ENCODE results near the gene CTNNA1. TPM values are rescaled to one million over a fixed set of nuclear protein-coding genes. Genes with fewer than 3 reads are reported as not detected.
"Not testable (repeated sequence)": the region's sequence is repeated elsewhere in the genome, so short reads cannot be mapped to it uniquely, and the experiment has no call there.

Gene CTNNA1
- polyA plus RNA-seq, 3 donors from 2014 or later = 9.8 to 15.3 (median 10.1) TPM

DNA sequence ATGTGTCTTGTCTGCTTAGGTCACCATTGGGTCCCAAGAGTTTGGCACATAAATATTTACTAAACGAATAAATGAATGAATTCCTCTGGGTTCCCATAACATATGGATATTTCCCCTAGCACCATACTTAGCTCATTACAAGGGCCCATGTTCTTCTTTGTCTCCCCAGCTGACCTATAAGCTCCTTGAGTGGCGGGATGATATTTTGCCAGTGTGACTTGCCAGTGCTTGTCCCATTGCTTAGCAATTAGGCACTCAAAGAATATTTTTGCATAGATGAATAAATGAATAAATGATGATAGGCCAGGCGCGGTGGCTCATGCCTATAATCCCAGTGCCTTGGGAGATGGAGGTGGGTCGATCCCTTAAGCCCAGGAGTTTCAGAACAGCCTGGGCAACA lies 16.9 kb upstream of the CTNNA1 start:
- no peak overlapping the region for H3K27ac Mint-ChIP-seq
- peaks cover 1 to 14% (median 2%) of the 10 kb centered on the region in 3 donors for H3K27me3 Mint-ChIP-seq (ENCODE audit: low read depth in 3 of 3)
- H3K9me3 Mint-ChIP-seq = no peaks in the 10 kb centered on the region
- no peak for DNase-seq
- H3K4me1 Mint-ChIP-seq = peaks cover 0 to under 1% of the 10 kb centered on the region in 2 donors
- no peaks in the 10 kb centered on the region for H3K36me3 Mint-ChIP-seq
- no peak overlapping the region for H3K4me3 Mint-ChIP-seq

DNA sequence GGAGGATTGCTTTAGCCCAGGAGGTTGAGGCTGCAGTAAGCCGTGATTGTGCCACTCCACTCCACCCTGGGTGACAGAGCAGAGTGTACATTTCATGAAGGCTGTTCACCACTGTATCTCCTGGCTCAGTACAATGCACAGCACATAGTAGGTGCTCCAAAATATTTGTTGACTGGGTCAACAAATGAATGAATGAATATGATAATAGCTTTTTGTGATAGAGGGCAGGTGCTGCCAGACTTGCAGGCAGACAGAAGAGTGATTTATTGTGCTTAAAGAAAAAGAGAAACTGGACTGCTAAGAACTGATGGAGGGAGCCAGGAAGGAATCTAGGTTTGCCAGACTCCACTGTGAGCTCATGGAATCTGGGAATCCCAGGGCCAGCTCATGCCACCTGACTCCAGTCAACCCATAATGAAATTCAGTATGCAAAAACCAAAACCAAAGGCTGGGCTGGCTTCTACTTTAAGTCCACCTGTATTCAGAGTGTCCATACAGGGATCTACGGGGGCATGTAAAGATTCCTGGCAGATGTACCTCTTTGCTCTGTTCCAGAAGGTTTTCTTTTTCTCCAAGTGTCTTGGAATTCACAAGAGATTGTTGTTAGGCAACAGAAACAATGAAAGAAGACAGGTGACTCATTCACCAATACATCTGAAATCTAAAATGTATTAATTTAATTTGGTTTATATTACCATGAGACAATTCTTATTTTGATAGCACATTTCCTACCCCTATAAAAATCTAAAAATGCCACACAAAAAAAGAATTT lies 15.5 kb upstream of the CTNNA1 start:
- no peak for DNase-seq
- H3K4me1 Mint-ChIP-seq = peaks cover 8 to 13% of the 10 kb centered on the region in 2 donors
- no peak overlapping the region for H3K4me3 Mint-ChIP-seq
- H3K9me3 Mint-ChIP-seq = no peaks in the 10 kb centered on the region
- H3K27me3 Mint-ChIP-seq (ENCODE audit: low read depth in 3 of 3) = peaks cover 1 to 14% (median 5%) of the 10 kb centered on the region in 3 donors
- H3K27ac Mint-ChIP-seq = no peak overlapping the region
- no peaks in the 10 kb centered on the region for H3K36me3 Mint-ChIP-seq

DNA sequence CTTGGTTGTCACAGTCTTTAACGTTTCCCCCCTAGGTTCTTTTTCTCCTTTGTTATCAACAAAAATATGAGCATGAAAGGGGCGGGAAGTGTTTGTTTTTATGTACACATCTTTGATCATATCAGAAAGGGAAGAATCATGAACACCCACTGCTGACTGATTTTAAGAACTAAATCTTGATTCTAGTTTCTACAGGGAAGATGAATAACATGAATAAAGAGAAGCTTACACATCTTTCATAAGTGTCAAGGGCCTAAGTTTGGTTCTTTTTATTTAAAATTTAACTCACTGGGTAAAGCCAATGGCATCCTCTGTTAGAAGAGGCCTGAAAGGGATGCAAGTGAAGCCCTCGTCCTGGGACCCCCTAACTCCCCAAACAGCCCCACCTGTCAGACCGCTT lies 14.8 kb upstream of the CTNNA1 start:
- Mint-ChIP-seq H3K36me3 (no peaks in the 10 kb centered on the region), H3K4me1 (peaks cover 10 to 16% of the 10 kb centered on the region in 2 donors), H3K4me3 (no peak overlapping the region), H3K9me3 (no peaks in the 10 kb centered on the region), H3K27ac (no peak overlapping the region), H3K27me3 (ENCODE audit: low read depth in 3 of 3) (peaks cover 4 to 14% (median 8%) of the 10 kb centered on the region in 3 donors)
- DNase-seq = no peak

DNA sequence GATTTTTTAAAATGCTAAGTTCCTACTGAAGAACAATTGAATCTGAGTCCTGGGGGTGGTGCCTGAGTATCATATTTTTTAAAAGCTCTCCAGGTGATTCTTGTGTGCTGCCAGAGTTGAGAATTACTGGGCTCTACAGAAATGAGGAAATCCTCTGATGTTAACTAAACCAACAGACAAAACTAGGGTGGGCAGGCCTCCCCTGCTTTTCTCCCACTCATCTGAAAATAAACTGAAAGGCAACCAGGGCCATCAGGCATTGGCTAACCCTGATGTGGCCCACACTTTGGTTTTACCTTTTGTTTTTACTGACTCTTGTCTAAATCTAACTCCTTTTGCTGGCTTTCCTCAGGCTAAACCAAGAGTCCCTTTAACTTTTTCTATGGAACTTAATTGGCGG lies 13.3 kb upstream of the CTNNA1 start:
- H3K9me3 Mint-ChIP-seq = no peaks in the 10 kb centered on the region
- H3K27me3 Mint-ChIP-seq (ENCODE audit: low read depth in 3 of 3) = peaks cover 6 to 9% (median 7%) of the 10 kb centered on the region in 3 donors
- H3K4me1 Mint-ChIP-seq = peaks cover 10 to 16% of the 10 kb centered on the region in 2 donors
- H3K27ac Mint-ChIP-seq = no peak overlapping the region
- no peak overlapping the region for H3K4me3 Mint-ChIP-seq
- no peak for DNase-seq
- H3K36me3 Mint-ChIP-seq = no peaks in the 10 kb centered on the region

DNA sequence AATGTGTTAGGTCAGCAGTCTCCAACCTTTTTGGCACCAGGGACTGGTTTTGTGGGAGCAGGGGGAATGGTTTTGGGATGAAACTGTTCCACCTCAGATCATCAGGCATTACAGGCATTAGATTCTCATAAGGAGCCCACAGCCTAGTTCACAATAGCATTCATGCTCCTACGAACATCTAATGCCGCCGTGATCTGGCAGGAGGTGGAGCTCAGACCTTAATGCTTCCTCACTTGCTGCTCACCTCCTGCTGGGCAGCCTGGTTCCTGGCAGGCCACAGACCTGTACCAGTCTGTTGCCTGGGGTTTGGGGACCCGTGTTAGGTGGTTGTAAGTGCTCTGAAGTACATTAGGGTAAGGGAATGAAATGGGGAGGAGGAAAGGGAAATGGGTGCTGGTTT lies 9.7 kb upstream of the CTNNA1 start:
- Mint-ChIP-seq H3K36me3 (no peaks in the 10 kb centered on the region), H3K27ac (no peak overlapping the region), H3K9me3 (no peaks in the 10 kb centered on the region), H3K4me1 (peaks cover 10 to 16% of the 10 kb centered on the region in 2 donors), H3K27me3 (ENCODE audit: low read depth in 3 of 3) (peaks cover 3 to 7% (median 6%) of the 10 kb centered on the region in 3 donors), H3K4me3 (no peak overlapping the region)
- DNase-seq = no peak

DNA sequence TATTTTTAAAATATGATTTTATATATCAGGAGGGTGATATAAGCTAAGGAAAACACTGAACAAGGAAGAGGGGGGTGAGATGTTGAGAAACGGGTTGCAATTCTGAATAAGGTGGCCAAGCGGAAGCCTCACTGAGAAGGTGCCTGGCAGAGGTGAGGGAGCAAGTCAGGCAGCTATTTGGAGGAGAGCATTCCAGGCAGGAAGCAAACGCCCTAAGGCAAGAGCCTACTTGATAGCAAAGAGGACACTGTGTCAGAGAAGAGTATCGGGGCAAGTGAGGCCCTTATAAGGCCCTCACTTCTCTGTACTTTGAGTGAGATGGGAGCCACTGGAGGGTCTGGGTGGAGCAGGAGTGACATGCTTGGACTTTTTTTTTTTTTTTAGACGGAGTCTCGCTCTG lies 8.0 kb upstream of the CTNNA1 start:
- no peak overlapping the region for H3K27ac Mint-ChIP-seq
- no peak overlapping the region for H3K4me3 Mint-ChIP-seq

DNA sequence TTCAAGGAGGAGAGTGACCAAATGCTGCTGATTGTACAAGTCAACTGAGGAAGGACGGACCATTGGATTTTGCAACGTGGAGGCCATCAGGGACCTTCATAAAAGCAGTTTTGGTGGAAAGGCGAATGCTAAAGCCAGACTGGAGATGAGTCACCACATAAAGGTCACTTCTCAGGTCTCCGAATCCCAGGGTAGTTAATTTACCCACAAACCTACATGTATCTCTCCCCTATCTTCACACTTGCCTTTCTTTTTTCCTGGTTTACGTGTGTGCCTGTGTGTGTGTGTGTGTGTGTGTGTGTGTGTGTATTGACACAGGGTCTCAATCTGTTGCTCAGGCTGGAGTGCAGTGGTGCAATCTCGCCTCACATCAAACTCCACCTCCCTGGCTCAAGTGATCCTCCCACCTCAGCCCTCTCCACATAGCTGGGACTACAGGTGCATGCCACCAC lies 4.6 kb upstream of the CTNNA1 start:
- Mint-ChIP-seq H3K4me1 (peaks cover 1 to 6% of the 10 kb centered on the region in 2 donors), H3K9me3 (no peaks in the 10 kb centered on the region), H3K27ac (no peak overlapping the region), H3K27me3 (ENCODE audit: low read depth in 3 of 3) (peaks cover 0 to 9% (median 3%) of the 10 kb centered on the region in 3 donors), H3K36me3 (no peaks in the 10 kb centered on the region), H3K4me3 (no peak overlapping the region)
- no peak for DNase-seq

More for the DNA sequence above, 8.0 kb upstream of the CTNNA1 start:
- H3K27me3 Mint-ChIP-seq (ENCODE audit: low read depth in 3 of 3) = peaks cover 0 to 6% (median 6%) of the 10 kb centered on the region in 3 donors
- H3K36me3 Mint-ChIP-seq = no peaks in the 10 kb centered on the region
- H3K4me1 Mint-ChIP-seq = peaks cover 10 to 16% of the 10 kb centered on the region in 2 donors
- no peak for DNase-seq
- H3K9me3 Mint-ChIP-seq = no peaks in the 10 kb centered on the region

DNA sequence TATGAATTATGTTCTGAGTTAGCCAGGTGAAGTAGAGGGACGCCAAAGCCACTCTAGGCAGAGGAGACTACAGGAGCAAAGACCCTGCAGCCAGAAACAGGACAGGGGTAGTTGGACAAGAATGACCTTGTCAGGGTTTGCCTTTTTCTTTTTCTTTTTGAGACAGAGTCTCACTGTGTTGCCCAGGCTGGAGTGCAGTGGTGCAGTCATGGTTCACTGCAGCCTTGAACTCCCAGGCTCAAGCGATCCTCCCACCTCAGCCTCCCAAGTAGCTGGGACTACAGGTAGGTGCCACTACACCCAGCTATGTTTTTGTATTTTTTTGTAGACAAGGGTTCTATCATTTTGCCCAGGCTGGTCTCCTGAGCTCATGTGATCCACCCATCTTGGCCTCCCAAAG lies 1.9 kb upstream of the CTNNA1 start:
- peaks cover 5 to 11% (median 8%) of the 10 kb centered on the region in 3 donors for H3K27me3 Mint-ChIP-seq (ENCODE audit: low read depth in 3 of 3)
- not testable (repeated sequence) for H3K27ac Mint-ChIP-seq

DNA sequence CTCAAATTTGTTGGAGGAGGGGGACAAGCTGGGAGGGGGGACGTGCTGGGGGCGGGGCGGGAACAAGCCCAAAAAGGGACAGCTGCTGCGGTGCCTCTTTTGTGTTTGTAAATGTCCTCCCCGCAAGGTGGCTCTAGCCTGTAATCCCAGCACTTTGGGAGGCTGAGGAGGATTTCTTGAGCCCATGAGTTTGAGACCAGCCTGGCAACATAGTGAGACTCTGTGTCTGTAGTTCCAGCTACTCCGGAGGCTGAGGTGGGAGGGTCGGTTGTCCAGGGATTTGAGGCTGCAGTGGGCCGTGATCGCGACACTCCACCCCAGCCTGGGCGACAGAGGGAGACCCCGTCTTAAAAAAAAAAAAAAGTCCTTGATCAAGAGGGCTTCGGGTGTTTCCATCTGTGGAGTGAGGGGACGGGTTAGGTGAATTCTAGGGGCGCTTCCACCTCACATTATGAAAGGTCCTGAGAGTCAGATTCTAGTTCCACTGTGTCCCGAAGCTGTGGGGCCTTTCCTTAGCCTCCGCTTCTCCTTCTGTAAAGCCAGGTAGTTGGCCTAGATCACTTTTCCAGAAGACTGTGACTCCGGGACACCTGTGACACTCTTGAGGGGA lies 779 bp upstream of the CTNNA1 start:
- Mint-ChIP-seq H3K36me3 (peaks cover 3 to 6% (median 6%) of the 10 kb centered on the region in 3 donors), H3K27ac (peak overlapping the region in 4 of 6 donors; percentile 16 to 83 (median 58)), H3K4me1 (peaks cover 16% of the 10 kb centered on the region in 2 donors), H3K4me3 (peak overlapping the region; percentile 73 to 85 (median 78)), H3K9me3 (peaks cover 0 to 4% (median 0%) of the 10 kb centered on the region in 6 donors), H3K27me3 (ENCODE audit: low read depth in 3 of 3) (peaks cover 5 to 11% (median 8%) of the 10 kb centered on the region in 3 donors)
- no peak for DNase-seq

More for the DNA sequence above, 1.9 kb upstream of the CTNNA1 start:
- not testable (repeated sequence) for H3K4me3 Mint-ChIP-seq, H3K9me3 Mint-ChIP-seq, H3K36me3 Mint-ChIP-seq, DNase-seq
- peaks cover 12 to 16% of the 10 kb centered on the region in 2 donors for H3K4me1 Mint-ChIP-seq

DNA sequence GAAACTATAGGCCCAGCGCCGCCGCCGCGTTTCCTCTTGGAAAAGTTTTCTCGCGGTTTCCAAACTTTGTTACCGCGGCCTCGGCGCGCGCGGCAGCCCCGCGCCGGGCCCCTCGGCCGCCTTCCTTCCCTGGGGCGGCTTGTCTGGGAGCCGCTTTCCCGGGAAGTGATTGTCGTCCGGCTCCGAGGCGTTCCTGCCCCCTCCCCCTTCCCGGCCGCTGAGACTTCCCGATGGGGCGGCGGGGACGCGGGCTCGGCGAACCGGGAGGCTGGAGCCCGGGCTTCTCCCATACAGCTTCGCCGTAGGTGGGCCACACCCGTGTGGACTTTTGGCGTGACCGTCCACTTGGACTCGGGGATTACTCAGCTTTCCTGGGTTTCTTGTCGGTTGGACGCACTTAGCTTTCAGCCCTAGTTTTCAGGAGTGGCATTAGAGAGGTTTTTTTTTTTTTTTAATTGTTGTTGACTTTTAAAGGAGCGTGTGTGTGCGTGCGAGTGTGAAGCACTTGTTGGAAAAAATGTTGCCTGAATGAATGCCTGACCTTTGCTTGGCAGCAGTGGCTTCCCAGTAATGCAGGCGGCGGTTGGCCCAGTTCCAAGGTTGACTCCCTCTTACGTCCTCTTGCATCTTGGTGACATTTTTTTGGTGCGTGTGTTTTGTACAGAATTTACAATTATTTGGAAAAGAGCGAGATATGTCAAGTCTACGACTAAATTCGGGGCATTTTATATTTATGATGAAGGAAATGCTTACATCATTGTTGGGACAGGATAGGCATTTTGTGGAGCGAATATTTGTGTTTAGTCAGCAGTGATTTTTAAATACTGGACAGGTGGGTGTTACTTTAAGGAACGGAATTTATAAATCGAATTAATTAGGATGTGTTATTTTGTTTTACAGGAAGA lies 821 bp downstream of the CTNNA1 start:
- H3K27ac Mint-ChIP-seq = peak overlapping the region in 5 of 6 donors; percentile 13 to 78 (median 41)
- peaks cover 16% of the 10 kb centered on the region in 2 donors for H3K4me1 Mint-ChIP-seq
- peak overlapping the region; percentile 73 to 89 (median 85) for H3K4me3 Mint-ChIP-seq
- H3K9me3 Mint-ChIP-seq = peaks cover 0 to 11% (median 4%) of the 10 kb centered on the region in 6 donors
- DNase-seq = no peak
- H3K27me3 Mint-ChIP-seq (ENCODE audit: low read depth in 3 of 3) = peaks cover 5 to 14% (median 8%) of the 10 kb centered on the region in 3 donors
- peaks cover 6 to 18% (median 10%) of the 10 kb centered on the region in 3 donors for H3K36me3 Mint-ChIP-seq

DNA sequence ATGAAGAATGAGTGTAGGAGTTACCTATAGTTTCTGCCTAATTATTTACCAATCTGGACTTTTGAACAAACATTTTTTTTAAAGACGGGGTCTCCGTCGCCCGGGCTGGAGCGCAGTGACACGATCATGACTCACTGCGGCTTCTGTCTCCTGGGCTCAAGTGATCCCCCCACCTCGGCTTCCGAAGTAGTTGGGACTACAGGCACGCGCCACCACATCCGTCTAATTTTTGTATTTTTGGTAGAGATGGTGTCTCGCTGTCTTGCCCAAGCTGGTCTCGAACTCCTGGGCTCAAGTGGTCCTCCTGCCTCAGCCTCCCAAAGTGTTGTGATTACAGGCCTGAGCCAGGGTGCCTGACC lies 1.5 kb downstream of the CTNNA1 start:
- Mint-ChIP-seq H3K4me3 (peak overlapping the region; percentile 73 to 89 (median 85)), H3K27me3 (ENCODE audit: low read depth in 3 of 3) (peaks cover 5 to 16% (median 8%) of the 10 kb centered on the region in 3 donors), H3K4me1 (peaks cover 16% of the 10 kb centered on the region in 2 donors), H3K36me3 (peaks cover 6 to 24% (median 14%) of the 10 kb centered on the region in 3 donors), H3K27ac (peak overlapping the region in 1 of 6 donors; percentile 50), H3K9me3 (peaks cover 0 to 11% (median 4%) of the 10 kb centered on the region in 6 donors)
- no peak for DNase-seq

DNA sequence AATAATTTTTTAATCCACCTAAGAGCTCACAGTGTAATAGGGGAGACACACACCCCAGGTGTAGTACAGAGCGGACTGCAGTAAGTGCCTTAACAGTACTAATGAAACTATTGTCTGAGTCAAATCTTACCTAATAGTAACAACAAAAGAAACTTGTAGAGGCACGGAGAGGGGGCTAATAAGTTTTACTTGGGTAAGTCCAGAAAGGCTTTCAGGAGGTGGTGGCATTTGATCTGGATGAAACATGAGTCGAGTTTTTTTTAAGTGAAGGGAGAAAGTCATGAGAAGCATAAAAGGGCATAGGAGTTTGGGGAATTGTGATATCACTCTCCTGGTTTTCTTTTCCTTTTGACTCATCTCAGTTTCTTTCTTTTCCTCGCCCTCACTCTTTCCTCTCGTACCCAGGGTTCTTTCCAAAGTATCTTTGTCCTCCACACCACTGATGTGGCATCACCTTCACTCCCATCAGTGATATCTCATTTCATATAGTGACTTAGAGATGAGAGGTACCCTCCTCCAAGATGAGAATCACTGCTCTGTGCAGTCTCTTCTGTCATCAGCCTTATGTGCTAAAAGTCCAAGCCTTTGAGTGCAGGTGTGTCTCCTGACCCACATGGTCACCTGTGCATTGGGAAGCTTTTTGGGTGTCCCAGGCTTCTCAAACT lies 2.0 kb downstream of the CTNNA1 start:
- Mint-ChIP-seq H3K36me3 (peaks cover 6 to 24% (median 14%) of the 10 kb centered on the region in 3 donors), H3K9me3 (peaks cover 0 to 11% (median 4%) of the 10 kb centered on the region in 6 donors), H3K4me3 (peak overlapping the region; percentile 44 to 85 (median 73)), H3K27ac (no peak overlapping the region), H3K4me1 (peaks cover 16% of the 10 kb centered on the region in 2 donors), H3K27me3 (ENCODE audit: low read depth in 3 of 3) (peaks cover 5 to 16% (median 8%) of the 10 kb centered on the region in 3 donors)
- no peak for DNase-seq
